ENCODE results near the gene PCNX2. TPM values are rescaled to one million over a fixed set of nuclear protein-coding genes. Genes with fewer than 3 reads are reported as not detected.

The PCNX2 gene
- total and polyA plus RNA-seq, 12 donors, result 0.29 to 3.1 (median 1.6) TPM

DNA sequence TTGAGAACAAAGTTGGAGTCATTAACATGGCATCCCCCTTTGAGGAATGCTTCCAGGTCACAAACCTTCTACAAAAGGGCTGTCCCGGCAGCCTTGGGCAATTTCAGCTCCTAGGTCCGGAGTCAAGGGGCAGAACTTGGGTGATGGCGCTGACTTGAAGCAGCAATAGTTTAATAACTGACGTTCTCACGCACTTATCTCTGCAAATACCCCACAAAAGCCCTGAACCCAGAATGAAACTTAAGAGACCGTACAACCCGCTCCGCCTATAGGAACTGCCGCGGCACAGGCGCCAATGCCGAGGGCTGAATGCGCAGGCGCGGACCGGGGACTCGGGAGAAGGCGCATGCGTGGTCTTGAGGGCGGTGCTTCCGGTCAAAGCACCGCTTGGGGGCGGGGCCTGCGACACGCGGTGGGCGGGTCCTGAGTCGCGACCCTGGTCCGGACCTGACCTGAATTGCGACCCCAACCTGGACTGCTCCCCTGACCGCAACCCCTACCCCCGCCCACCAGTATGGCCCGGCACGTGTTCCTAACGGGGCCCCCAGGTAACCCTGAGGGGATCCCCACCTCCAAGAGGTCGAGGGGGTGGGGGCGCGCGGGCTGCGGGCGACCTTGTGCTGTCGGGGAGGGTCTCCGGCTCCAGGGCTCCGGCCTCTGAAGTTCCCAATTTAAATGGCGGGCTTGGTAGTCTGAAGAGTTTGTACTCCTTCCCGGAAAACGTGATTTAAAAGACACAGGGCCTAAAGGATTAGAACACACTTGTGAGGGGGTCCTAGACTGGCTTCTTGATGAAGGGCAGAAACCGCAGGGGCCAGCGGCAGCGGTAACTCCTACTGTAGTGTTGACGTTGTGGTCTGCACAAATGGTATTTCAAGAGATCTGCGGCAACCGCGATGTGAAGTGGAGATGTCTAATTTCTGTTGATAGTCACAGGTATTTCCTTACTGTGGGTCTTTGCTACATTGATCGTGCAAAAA is 345.0 kb downstream of the PCNX2 start, which contains the start of gene NTPCR:
NTPCR (plus strand) TSS at position 415 of the 980 bp plus-strand sequence; CDS start at position 515, 100 bp downstream.
- Histone ChIP-seq H3K27ac (peak within 1 kb of the TSS; percentile 40 to 93 (median 89)), H3K27me3 (no peaks in the 10 kb centered on the region), H3K4me1 (peaks cover 0 to 34% (median 20%) of the 10 kb centered on the region in 9 donors), H3K4me3 (peak within 1 kb of the TSS; percentile 77 to 98 (median 86)), H3K36me3 (peaks cover 0 to under 1% (median 0%) of the 10 kb centered on the region in 9 donors), H3K9me3 (no peaks in the 10 kb centered on the region)
- ATAC-seq (peak; percentile 94 to 98 (median 98)), DNase-seq (peak; percentile 94 to 97)
- intact Hi-C loops (cut with DNase I), result loop anchor here in 9 of 10 donors (5.0 to 10.0 kb wide), 5 partner anchors 43 to 318 kb away; partner anchors contain the start of genes SIPA1L2 (in 7 of the 9) and MAP10 (in 4 of the 9)
- peak in 5 of 9 donors; percentile 5 to 45 (median 39) for TF ChIP-seq CTCF (IDR thresholded peaks at IDR 0.05)
- 1% methylated on average over 56 of the region's 56 CpGs for whole genome bisulfite sequencing, 2 donors

DNA sequence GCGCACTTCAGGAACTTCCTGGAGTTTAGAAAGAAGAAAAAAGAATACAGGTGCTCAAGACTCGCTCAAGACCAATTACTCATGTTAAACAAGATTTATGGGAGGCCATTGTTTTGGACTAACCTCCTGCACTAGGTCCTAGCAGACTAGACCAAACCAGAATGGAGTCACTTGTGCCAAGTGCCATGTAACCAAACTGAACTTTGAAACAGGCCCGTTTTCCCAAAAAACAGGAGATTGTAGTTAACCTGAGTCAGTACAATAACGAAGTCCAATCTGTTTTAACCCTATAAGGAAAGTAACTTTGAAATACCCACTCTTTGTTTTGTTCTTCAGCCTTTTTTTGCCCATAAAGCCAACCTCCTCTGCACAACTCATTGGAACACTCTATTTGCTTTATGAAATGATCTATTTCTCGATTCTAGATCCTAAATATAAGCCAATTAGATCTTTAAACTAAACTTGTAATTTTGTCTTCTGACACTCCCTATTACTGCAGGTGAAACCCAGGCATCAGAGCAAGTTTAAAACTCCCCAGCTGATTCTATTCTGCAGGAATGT is 345.8 kb downstream of the PCNX2 start:
- Histone ChIP-seq H3K36me3 (no peaks in the 10 kb centered on the region), H3K4me1 (peaks cover 0 to 34% (median 20%) of the 10 kb centered on the region in 9 donors), H3K27me3 (no peaks in the 10 kb centered on the region), H3K4me3 (peak overlapping the region; percentile 77 to 98 (median 86)), H3K9me3 (no peaks in the 10 kb centered on the region), H3K27ac (peak overlapping the region; percentile 40 to 93 (median 89))
- DNase-seq (no peak), ATAC-seq (no peak)
- TF ChIP-seq CTCF (IDR thresholded peaks at IDR 0.05), result no peak
- WGBS, 2 donors, result 95 to 96% methylated on average over 5 of the region's 5 CpGs
- intact Hi-C loops (cut with DNase I), result loop anchor here in 9 of 10 donors (5.0 to 10.0 kb wide), 6 partner anchors 42 to 317 kb away; partner anchors contain the start of genes SIPA1L2 (in 7 of the 9) and MAP10 (in 5 of the 9)

DNA sequence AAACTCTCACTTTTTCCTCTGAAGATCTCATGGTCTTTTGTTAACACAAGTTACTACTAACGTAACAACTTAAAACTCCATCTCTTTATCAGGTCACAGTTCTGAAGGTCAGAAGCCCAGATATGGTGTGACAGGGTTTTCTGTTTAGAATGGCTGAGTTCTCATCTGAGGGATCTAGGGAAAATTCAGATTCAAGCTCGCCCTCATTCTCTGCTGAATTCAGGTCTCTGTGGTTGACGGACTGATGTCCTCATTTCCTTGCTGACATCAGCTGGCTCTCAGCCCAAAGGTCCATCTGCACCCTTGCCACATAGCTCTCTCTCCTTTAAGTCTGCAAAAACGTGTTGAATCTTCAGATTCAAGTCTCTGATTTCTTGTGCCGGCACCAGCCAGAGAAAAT is 351.2 kb downstream of the PCNX2 start:
- H3K4me1 ChIP-seq, result peaks cover 0 to 14% (median 6%) of the 10 kb centered on the region in 9 donors
- no peak overlapping the region for H3K4me3 ChIP-seq
- H3K36me3 ChIP-seq, result no peaks in the 10 kb centered on the region
- H3K27me3 ChIP-seq, result peaks cover 0 to 2% (median 0%) of the 10 kb centered on the region in 7 donors
- WGBS, 2 donors, result 74 to 83% methylated on average over 5 of the region's 5 CpGs
- no peak for DNase-seq
- intact Hi-C loops (cut with DNase I), result loop anchor here in 1 of 10 donors (10.0 kb wide), 1 partner anchor 140 kb away; the partner anchor contains the start of gene MAP10
- peaks cover 0 to 2% (median 0%) of the 10 kb centered on the region in 11 donors for H3K9me3 ChIP-seq
- no peak for TF ChIP-seq CTCF (IDR thresholded peaks at IDR 0.05)
- H3K27ac ChIP-seq, result no peak overlapping the region
- ATAC-seq, result no peak
